MV-4-11 (cell line): Measurements from ENCODE around the gene NKAIN2.
"Not testable (repeated sequence)": the region's sequence is repeated elsewhere in the genome, so short reads cannot be mapped to it uniquely, and the experiment has no call there.

Experiments used
- DNase-seq: peaks from one replicate; lab custom pipeline; 2025; lab: John Stamatoyannopoulos, UW

Gene NKAIN2

DNA sequence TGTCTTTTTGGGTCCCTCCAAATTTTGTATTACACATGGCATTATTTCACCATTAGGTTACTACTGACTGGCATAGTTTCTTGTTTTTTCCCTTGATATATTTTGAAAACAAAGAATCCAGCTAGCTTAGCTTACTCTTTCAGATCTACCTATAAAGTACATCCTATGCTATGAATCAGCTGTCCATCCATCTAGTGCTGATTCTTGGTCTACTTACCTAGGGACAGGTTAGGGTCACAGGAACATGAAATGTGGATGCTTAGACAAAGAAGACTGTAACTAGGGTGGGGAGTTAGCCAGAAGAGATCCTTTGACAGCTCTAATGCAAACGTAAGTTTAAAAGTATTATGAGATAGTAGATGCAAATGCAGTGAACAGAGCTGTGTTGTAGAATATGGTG lies 91.7 kb downstream of the NKAIN2 start:
- DNase-seq, result no peak

DNA sequence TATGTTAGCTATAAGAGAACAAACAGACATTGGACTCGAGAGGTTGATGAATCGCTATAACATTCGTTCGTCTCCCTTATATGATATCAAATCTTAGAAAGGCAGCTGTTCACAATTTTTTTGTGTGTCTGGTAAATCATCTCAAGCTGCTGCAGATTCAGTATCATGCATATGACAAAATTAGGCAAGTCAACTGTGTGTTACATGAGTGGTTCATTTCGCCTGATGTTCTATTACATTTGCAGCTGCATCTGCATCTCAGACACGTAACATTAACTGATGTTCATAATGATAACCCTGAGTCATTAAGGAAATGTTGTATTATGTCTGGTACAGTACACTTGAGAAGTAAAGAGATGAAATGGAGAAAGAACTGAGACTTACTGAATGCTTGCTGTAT lies 92.1 kb downstream of the NKAIN2 start:
- DNase-seq, result no peak

DNA sequence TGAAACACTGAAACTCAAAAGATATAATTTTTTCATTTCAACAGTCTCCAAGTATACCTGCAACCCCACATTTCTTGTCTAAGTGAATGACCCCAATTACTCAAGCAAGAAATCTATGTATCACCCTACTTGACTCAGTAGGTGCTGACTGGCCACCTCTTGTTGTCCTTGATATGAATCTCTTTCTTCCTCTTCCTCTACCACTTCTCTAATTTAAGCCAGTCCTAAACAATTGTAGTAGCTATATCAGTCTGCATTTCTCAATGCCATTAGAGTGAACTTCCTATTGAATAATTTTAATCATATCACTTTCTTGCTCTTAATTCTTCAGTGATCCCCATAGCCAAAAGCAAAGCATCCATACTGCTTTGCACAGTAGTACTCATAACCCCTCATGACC lies 93.2 kb downstream of the NKAIN2 start:
- no peak for DNase-seq

DNA sequence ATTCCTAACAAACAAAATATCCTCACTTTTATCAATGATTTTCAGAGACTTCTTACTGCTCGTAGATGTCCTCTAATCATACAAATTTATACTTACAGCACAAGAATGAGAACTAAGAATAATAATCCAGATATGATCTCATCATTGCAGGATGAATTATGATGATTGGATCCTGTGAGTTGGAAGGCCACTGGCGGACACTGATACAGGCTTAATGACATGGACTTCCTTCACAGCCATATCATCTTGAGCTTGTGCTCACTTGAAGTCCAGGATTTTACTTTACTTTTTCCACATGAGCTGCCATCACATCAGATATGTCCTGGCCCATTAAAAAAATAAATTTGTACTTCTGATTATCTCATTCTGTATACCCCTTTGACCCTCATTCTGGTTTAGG lies 94.3 kb downstream of the NKAIN2 start:
- DNase-seq, result no peak

DNA sequence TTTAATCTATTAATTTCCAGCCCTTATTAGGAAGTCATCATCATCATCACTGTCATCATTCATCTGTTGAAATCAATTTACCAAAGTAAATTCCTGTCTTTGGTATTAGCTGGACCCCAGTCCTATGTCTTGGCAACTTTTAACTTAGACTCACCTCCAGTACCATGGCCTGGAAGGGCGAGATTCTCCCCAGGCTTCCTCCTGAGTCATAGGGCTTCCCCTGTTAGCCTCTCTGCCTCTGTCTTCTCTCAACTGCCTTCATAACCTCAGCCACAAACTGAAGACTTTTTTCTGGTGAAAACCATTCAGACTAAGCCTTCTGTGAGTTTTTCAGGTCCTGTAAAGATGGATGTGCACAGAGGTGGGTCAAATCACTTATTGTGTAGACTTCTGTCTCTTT lies 95.0 kb downstream of the NKAIN2 start:
- no peak for DNase-seq

DNA sequence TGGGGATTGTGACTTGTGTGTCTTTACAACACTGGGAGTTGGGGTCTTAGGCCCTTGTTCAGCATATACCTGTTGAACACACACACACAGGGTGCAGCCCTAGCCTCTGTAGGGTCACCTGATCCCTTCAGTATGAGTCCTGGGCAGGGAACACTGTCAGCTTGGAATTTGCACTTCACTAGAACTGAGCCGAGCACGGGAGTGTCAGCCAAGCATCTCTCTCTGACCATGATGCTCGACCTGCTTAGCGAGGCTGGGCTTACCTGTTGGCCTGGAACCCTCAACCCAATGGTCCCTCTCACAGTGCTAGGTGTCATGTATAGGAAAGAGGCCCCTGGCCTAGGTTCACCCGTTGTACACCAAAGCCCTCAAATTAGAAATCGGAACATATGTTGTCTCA lies 96.1 kb downstream of the NKAIN2 start:
- DNase-seq, result no peak

DNA sequence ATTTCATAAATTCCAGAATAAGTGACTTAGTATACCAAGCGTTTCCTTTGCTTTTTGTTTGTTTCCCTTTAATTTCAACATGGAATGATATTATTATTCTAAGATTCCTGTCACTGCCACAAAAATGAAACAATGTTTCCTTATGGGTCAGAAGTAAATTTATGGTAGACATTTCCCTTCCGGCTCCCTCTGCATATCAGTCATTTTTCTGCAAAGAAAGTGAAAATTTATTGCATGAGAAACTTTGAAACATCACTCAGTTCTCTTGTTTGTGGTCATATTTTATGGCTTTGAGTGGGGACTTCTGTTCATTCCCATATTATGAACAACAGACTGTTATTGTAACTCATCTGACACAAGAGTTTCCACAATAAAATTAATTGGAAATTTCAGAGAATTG lies 97.8 kb downstream of the NKAIN2 start:
- DNase-seq, result no peak

DNA sequence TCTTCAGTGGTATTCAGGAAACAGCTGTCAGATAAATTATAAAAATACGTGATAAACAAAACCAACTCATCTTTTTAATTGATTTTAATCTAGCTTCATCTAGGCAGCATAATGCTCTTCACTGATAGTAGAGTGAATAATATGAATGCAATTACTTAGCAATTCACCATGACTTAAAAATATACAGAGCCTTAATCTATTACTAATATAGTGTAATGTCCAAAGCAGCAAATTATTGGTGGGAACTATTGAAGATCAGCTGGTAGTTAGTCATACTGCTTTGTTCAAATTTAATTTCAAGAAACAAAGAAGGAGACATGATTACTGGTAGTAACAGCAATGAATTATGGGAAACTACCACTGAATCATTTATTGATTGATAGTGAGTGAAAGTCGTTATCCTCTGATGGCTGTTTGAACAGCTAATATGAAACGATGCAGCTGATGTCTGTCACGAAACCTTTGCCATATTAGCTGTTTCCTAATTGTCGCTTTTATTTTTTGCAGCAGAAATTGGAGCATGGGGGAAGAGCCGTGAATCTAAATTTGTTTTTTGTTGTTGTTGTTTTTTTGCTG lies 99.2 kb downstream of the NKAIN2 start:
- DNase-seq, result no peak

DNA sequence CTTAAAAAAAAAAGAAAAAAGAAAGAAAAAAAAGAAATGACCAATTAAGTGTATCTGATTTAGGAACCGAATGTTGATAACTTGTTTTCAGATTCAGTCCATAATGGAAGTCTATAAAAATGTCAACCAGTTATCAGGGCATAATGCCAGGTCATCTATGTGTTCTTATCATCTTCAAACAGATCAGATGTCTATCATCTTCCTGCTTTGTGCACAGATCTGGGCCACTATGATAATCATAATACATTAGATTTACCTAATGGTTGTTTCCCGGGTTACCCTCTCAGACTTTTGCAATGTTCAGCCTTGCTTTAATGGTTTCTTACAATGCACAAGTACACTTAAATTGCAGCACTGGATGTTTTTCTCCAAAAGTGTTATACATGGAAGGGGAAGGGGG lies 100.6 kb downstream of the NKAIN2 start:
- DNase-seq, result no peak

DNA sequence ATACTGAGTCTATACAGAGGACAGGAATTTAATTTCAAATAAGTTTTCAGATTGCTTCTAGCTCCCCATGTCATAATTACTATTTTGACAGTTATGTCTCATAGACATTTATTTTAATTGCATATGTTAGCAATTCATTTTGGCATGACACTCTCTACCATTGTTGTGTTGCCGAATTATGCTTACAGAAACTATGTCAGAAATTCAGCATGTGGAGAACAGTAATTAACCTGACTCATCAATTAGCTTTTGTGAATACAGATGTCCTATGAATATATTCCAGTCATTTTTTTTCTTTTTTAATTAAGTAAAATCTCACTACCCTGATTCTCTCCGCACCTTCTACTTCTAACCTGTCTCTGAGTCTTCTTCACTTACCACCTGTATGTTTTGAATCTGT lies 105.1 kb downstream of the NKAIN2 start:
- no peak for DNase-seq

DNA sequence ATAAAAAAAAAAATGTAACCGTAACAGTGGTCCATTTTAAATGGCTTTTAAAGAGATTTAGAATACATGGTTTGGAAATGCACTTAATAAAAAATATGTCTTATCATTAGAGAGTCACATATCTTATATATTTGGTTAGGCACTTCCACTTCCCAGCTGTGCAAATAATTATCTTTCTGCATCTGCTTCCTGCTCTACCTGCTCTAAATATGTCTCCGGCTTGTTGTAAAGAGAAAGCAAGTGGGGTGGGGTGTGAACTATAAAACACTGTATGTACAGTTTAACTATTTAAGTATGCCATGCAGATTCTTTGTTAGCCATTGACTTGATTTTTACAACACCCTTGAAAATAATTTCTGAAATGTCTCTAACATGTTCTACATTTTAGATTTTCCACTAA lies 106.3 kb downstream of the NKAIN2 start:
- DNase-seq, result no peak

DNA sequence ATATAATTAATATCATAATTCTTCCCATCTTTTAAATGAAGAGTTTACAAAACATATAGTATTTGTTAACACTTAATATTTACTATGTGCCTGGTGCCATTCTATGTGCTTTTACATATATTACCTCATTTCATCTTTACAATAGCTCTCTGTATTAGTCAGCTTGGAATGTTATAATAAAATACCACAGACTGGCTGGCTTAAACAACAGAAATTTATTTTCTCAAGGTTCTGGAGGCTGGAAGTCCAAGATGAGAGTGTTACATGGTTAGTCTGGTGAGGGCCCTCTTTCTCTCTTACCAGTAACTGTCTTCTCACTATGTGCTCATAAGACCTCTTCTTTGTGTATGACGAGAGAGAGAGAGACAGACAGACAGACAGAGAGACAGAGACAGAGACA lies 110.2 kb downstream of the NKAIN2 start:
- DNase-seq, result no peak

DNA sequence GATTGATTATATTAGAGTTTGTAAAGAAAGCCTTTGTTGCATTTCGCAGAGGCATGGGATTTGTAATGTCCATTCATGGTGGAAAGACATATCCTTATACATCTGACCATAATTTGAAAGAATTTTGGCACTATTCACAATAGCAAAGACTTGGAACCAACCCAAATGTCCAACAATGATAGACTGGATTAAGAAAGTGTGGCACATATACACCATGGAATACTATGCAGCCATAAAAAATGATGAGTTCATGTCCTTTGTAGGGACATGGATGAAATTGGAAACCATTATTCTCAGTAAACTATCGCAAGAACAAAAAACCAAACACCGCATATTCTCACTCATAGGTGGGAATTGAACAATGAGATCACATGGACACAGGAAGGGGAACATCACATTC lies 119.7 kb downstream of the NKAIN2 start:
- not testable (repeated sequence) for DNase-seq

DNA sequence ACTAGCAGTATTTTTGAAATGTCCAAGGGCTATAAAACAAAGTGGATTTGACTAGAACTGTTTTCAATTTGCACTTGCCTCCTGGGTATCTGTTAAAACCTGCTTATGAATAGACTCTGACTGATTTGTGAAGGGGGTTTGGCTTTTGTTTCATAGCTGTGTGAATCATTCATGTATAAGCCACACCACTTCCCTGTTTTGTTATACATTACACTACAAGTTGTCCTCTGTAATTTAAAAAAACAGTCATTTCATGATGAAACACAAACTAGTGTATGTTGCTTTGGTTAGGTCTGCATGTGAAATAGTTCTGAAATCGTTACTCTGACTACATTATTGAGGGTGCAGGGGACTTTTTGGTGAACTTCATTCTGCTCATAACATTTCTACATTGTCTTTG lies 121.7 kb downstream of the NKAIN2 start:
- peak; percentile 49 for DNase-seq

DNA sequence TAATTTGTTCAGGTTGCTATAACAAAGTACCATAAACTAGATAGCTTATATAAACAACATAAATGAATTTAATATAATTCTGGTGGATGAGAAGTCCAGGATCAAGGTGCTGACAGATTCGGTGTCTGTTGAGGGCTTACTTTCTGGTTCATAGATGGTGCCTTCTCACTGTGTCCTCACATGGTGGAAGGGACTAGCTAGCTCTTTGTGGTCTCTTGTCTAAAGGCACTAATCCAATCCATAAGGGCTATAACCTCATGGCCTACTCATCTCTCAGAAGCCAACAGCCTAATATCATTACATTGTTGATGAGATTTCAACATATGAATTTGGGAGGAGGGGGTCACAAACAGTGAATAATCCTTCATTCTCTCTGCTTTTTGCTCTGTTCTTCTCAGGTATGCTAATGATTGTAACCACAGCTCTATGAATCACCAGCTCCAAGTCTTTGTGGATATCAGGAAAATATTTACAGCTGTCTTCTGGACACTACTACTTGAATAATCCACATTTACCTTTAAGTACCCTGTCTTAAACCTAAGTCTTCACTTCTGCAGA lies 122.3 kb downstream of the NKAIN2 start:
- DNase-seq, result no peak

DNA sequence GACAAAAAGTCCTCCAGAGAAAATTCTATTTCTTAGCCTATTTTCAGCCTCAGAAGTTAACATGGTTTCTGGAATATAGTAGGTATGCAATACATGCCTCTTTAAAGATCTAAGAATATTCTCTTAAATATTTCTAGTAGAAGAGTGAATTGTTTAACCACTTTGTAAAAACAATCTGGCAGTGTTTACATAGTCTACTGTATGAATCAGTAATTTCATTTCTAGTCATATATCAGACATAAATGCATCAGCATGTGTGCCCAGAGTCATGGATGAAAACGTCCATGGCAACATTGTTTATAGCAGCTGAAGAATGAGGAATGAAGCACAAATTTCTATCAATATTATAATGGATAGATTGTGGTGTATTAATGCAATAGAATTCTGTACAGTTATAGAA lies 124.9 kb downstream of the NKAIN2 start:
- no peak for DNase-seq

DNA sequence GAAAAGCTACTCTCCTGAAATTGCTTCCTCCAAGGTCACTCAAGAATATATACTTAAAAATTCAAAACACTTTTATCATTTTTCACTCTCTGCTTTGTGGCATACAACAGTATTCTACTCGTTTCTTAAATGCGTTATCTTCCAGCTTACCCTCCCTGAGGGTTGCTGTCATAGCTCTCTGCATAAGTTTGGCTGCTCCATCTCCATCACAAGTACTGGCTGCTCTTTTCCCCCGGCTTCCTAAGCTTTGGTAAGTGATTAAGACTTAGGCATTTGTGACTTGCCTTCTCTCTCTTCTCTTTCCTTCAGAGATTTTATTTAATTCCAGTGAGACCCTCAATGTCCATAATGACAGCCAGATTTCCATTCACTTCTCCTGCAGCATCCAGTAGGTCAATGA lies 128.3 kb downstream of the NKAIN2 start:
- no peak for DNase-seq

DNA sequence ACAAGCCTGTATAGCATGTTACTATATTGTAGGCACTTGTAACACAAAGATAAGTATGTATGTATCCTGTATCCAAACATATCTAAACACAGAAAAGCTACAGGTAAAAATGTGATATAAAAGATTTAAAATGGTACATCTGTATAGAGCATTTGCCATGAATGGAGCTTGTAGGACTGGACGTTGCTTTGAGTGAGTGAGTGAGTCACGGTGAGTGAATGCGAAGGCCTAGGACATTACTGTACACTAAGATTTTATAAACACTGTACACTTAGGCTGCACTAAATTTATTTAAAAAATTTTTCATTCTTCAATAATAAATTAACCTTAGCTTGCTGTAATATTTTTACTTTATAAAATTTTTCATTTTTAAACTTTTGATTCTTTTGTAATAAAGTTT lies 136.9 kb downstream of the NKAIN2 start:
- DNase-seq, result no peak

DNA sequence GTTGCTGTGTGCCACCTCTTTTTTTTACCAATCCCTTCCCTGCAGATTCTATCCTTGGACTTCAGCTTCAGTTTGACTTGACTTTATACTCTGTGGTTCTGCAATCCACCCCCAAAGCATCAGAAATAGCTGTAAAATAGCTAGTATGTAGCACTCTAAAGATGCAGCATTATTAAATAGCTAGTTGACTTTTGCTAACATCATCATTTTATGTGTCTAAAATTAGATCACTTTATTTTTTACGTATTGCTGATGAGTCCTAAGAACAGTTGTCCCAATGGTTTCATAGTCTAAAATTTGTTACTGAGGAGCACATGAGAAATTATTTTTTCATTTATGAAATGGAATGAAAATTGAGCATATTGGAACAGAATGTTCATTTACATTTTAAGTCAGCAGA lies 138.2 kb downstream of the NKAIN2 start:
- no peak for DNase-seq

DNA sequence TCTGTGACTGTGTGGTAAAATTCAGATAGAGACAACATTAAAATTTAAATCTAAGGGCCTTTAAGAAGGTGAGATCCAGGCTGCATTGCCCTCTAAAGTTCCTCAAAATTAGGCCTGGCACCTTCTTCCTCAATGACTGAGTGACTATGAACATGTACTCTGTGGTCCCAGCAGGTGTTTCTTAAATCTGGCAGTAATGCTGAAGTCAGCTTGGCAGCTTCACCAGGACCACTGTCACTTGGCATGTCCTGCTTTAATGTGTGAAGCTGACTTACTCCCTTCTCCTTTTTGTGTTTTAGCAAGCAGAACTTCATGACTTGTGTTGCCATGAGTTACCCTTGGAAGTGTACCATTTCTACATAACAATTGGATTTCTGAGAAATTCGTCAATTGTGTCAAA lies 141.7 kb downstream of the NKAIN2 start:
- DNase-seq, result no peak

DNA sequence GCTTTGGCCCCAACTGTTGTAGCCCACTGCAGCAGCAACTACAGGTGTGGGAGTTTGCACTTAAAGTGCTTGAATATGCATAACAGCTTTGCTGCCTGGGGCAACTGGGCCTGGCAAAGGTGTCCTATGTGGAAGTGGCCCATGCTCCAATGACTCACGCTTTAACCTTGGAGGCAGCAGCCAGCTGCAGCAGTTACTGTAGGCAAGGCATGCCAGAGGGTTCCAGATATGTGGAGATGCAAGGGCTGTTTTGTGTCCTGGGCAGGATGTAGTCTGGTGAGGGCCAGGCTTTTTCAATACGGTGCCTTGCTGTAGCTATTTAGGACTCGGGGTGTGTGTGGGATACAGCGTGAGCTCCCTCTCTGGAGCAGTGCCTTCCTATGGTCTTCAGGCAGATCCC lies 150.3 kb downstream of the NKAIN2 start:
- DNase-seq, result no peak

DNA sequence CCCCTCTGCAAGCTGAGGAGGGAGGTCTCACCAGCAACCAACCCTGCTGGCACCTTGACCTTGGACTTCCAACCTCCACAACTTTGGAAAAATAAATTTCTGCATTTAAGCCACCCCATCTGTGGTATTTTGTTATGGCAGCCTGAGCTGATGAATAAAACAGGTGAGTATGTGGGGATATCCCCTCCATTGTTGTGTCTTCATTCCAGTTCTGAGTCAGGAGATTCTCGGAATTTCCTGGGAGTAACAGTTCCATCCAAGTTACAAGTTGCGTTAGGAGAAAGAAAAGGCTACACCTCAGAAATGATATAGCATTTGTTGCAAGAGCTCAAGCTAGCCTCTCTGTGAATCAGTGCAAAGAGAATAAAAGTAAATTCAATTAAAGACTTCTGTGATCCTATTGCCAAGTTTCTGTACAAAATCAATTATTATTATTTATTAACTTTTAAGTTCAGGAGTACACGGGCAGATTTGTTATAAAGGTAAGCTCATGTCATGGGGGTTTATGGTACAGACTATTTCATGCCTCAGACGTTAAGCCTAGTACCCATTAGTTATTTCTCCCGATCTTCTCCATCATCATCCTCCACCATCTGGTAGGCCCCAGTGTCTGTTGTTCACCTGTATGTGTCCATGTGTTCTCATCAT lies 153.0 kb downstream of the NKAIN2 start:
- DNase-seq, result no peak

DNA sequence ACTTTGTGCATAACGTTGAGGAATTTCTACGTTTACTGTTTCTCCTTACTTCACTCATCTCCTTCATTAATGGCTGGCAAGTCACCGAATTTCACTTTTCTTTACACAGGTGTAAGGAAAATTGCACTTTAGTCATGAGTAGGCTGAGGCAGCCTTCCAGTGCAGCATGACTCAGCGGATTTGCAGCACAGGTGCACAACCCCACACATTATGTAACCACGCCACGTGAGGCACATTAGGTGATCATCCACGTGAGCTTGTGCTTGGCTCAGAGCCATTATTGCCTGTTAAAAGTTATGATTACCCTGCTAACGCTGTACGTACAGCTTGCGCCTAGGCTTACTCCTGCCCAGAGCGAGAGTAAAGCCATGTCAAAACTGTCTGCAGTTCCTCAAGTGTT lies 158.8 kb downstream of the NKAIN2 start:
- DNase-seq, result no peak

DNA sequence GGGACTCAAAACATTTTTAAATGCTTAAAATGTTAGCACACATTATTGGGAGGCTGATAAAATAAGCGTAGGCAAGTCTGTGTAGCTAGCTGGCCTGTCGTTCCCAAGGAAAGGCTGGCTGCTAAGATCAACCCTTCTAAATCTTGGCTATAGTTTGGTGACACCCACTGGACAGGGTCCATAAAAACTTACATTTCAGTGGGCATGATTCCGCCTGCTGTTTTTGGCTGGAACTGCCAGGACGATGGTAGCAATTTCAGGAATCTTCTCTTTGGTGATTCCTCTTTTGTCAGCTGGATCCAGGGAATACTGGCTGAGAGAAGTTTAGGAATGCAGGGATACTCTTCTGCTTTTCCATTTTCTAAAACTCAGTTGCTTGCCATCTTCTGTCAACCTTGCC lies 162.2 kb downstream of the NKAIN2 start:
- DNase-seq, result no peak
